Measurements from ENCODE around the gene STRADB. TPM values are rescaled to one million over a fixed set of nuclear protein-coding genes. Genes with fewer than 3 reads are reported as not detected.

STRADB gene
- total RNA-seq, 4 donors from 2014 or later: 4.3 to 4.9 (median 4.7) TPM

GRCh38 chr2:201406077-201406662 lies 45.4 kb upstream of the STRADB start:
- intact Hi-C loops (cut with DNase I; ENCODE audit: low total_unique reads): no loop called here
- DNase-seq (ENCODE audit: low spot score in 2 of 2): peak in 1 of 2 donors; percentile 70
- H3K4me3 ChIP-seq (ENCODE audit: low read depth, poor library complexity, severe bottlenecking): no peak overlapping the region
- 19 to 25% methylated on average over 3 of the region's 3 CpGs for WGBS, 2 donors
- TF ChIP-seq CTCF (IDR thresholded peaks at IDR 0.05): no peak
- no peak for TF ChIP-seq POLR2A (IDR thresholded peaks at IDR 0.05)

GRCh38 chr2:201407265-201407664 lies 44.3 kb upstream of the STRADB start:
- DNase-seq (ENCODE audit: low spot score in 2 of 2): no peak
- TF ChIP-seq CTCF (IDR thresholded peaks at IDR 0.05) (no peak), POLR2A (IDR thresholded peaks at IDR 0.05) (no peak)
- no peak overlapping the region for H3K4me3 ChIP-seq (ENCODE audit: low read depth, poor library complexity, severe bottlenecking)
- intact Hi-C loops (cut with DNase I; ENCODE audit: low total_unique reads): no loop called here
- 91 to 94% methylated on average over 2 of the region's 2 CpGs for WGBS, 2 donors

GRCh38 chr2:201408931-201409330 lies 42.6 kb upstream of the STRADB start:
- 93 to 94% methylated on average over 3 of the region's 3 CpGs for WGBS, 2 donors
- DNase-seq (ENCODE audit: low spot score in 2 of 2): no peak
- intact Hi-C loops (cut with DNase I; ENCODE audit: low total_unique reads): no loop called here
- H3K4me3 ChIP-seq (ENCODE audit: low read depth, poor library complexity, severe bottlenecking): no peak overlapping the region
- TF ChIP-seq CTCF (IDR thresholded peaks at IDR 0.05) (no peak), POLR2A (IDR thresholded peaks at IDR 0.05) (no peak)

- H3K4me3 ChIP-seq (ENCODE audit: low read depth, poor library complexity, severe bottlenecking): no peak overlapping the region
- no peak for TF ChIP-seq CTCF (IDR thresholded peaks at IDR 0.05)
- TF ChIP-seq POLR2A (IDR thresholded peaks at IDR 0.05): no peak
- intact Hi-C loops (cut with DNase I; ENCODE audit: low total_unique reads): no loop called here
- no peak for DNase-seq (ENCODE audit: low spot score in 2 of 2)
These were observed 40.1 kb upstream of the STRADB start for GRCh38 chr2:201411421-201411820.

GRCh38 chr2:201413143-201413542 lies 38.4 kb upstream of the STRADB start:
- no peak for DNase-seq (ENCODE audit: low spot score in 2 of 2)
- no peak overlapping the region for H3K4me3 ChIP-seq (ENCODE audit: low read depth, poor library complexity, severe bottlenecking)
- TF ChIP-seq CTCF (IDR thresholded peaks at IDR 0.05) (no peak), POLR2A (IDR thresholded peaks at IDR 0.05) (no peak)
- WGBS, 2 donors: 56 to 58% methylated on average over 2 of the region's 2 CpGs
- intact Hi-C loops (cut with DNase I; ENCODE audit: low total_unique reads): no loop called here

GRCh38 chr2:201413552-201413951 lies 38.0 kb upstream of the STRADB start:
- 59 to 60% methylated on average over 4 of the region's 4 CpGs for WGBS, 2 donors
- no peak for DNase-seq (ENCODE audit: low spot score in 2 of 2)
- no peak overlapping the region for H3K4me3 ChIP-seq (ENCODE audit: low read depth, poor library complexity, severe bottlenecking)
- TF ChIP-seq POLR2A (IDR thresholded peaks at IDR 0.05) (no peak), CTCF (IDR thresholded peaks at IDR 0.05) (no peak)
- intact Hi-C loops (cut with DNase I; ENCODE audit: low total_unique reads): no loop called here
